Mononuclear cell (primary cell): Measurements from ENCODE around the gene OR4K15. TPM values are rescaled to one million over a fixed set of nuclear protein-coding genes. Genes with fewer than 3 reads are reported as not detected.
"Not testable (repeated sequence)": the region's sequence is repeated elsewhere in the genome, so short reads cannot be mapped to it uniquely, and the experiment has no call there.

ENCODE experiments used
- H3K27me3 ChIP-seq: 2 replicates; pipeline ENCODE4 v1.6.0; 2011; ENCODE audit warnings: low read length, control low read depth; ENCODE audit not compliant: insufficient read depth
- H3K4me1 ChIP-seq: 2 replicates; pipeline ENCODE4 v1.5.1; 2011; ENCODE audit warnings: mild to moderate bottlenecking, low read length, control low read depth; ENCODE audit not compliant: insufficient read depth
- H3K4me3 ChIP-seq: 2 replicates; pipeline ENCODE4 v1.5.1; 2011; ENCODE audit warnings: mild to moderate bottlenecking, low read length, moderate library complexity
- H3K9me3 ChIP-seq: 2 replicates; pipeline ENCODE4 v1.5.1; 2011; ENCODE audit warnings: low read depth, mild to moderate bottlenecking, control low read depth, low read length
- total RNA-seq: library from RNA; depleted of rRNA; stranded (reverse); fragments of >200 nt; gene quantifications from one replicate; pipeline ENCODE4 v1.2.3, GENCODE V29; 2012

The OR4K15 gene, protein sequence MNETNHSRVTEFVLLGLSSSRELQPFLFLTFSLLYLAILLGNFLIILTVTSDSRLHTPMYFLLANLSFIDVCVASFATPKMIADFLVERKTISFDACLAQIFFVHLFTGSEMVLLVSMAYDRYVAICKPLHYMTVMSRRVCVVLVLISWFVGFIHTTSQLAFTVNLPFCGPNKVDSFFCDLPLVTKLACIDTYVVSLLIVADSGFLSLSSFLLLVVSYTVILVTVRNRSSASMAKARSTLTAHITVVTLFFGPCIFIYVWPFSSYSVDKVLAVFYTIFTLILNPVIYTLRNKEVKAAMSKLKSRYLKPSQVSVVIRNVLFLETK
- not detected for total RNA-seq

DNA sequence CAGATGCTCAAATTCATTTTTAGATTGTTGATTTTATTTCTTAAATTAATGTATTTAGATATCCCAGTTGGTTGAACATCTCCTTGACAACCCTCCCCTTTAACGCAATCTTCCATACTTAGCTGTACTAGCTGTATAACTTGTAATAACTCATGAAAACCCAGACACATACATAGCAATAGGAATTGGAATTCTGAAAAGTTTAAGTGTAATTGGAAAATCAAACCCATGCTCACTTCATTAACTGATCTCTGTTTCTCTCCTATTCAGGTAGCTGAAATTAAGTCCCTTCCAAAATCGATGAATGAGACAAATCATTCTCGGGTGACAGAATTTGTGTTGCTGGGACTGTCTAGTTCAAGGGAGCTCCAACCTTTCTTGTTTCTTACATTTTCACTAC, at the start of gene OR4K15:
Gene OR4K15 (plus strand): TSS at position 301 of the 400 bp plus-strand sequence. CDS start 0 bp downstream, at position 301.
- Histone ChIP-seq H3K4me3 (no peak within 1 kb of the TSS), H3K27me3 (no peaks in the 10 kb centered on the region), H3K4me1 (no peaks in the 10 kb centered on the region), H3K9me3 (no peaks in the 10 kb centered on the region)

DNA sequence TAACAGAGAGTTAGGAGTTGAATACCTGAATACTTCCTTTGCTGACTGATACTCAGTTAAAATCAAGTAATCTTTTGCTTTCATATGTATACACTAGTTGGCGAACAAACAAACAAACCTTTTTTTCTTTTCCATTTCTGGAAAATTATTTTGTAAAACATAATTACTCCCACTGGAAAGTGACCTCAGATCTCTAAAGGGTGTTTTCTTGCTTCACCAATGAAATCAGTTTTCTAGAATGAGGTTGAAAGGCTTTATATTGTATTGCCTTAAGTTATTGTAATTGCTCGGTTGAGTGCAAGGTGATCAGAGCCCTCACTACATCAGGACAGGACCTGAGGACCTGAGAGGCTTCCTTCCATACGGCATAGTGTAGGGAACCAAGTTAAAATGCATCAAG, 44.8 kb upstream of the OR4K15 start, which contains the start of gene OR4K1:
Gene OR4K1 (plus strand): TSS at position 301 of the 400 bp plus-strand sequence. CDS start 4,750 bp downstream, outside the sequence.
- no peaks in the 10 kb centered on the region for H3K27me3 ChIP-seq
- H3K4me3 ChIP-seq = no peak within 1 kb of the TSS
- H3K9me3 ChIP-seq = no peaks in the 10 kb centered on the region
- H3K4me1 ChIP-seq = no peaks in the 10 kb centered on the region

DNA sequence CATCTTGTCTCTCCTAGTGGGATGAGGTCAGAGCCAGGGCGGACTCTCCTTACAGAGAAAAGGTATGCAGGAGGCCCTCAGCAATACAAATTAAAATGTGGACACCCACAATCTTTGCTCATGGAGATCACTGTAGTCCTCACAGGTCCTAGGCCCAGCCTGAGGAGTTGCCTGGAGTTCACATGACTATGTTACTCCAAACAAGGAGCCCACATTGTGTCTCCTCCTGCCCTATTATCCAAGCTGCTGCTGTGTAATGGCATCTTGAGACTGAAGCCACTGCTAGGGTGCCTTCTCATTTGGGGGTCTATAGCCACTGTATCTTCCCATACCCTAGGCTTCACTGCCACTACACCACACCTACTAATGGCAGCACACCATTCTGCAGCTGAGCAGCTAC, 33.7 kb upstream of the OR4K15 start:
- no peaks in the 10 kb centered on the region for H3K27me3 ChIP-seq
- no peak overlapping the region for H3K4me3 ChIP-seq
- H3K4me1 ChIP-seq = no peaks in the 10 kb centered on the region
- H3K9me3 ChIP-seq = no peaks in the 10 kb centered on the region

DNA sequence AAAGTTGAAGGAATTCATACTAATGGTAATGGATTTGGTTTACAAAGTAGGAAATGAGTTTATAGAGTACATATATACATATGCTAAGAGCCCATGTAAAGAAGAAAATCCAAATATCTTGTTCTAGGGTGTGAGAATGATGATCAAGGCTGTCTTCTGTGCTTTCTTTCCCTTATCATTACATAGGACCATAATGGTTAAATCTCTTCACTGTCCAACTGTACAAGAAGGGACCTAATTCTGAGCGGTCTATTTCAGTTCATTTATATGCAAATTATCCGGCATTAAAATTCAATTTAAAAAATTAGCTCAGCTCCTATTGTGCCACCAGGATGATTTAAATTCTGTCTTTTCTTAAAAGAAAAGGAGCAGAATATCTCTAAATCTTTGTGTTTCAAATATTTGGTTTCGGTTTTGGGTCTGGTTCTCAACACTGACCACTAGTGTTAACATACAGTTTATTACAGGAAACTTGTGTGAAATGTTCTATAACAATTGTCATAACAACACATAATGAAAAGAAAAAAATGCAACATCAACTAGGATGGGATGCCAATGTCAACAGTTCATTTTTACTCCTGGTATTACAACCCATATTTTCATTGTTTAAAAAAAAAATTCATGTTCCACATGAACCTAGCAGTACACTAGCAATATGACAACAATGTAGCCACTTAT, 27.8 kb upstream of the OR4K15 start:
- Histone ChIP-seq H3K27me3 (no peaks in the 10 kb centered on the region), H3K4me3 (no peak overlapping the region), H3K4me1 (no peaks in the 10 kb centered on the region), H3K9me3 (no peaks in the 10 kb centered on the region)

DNA sequence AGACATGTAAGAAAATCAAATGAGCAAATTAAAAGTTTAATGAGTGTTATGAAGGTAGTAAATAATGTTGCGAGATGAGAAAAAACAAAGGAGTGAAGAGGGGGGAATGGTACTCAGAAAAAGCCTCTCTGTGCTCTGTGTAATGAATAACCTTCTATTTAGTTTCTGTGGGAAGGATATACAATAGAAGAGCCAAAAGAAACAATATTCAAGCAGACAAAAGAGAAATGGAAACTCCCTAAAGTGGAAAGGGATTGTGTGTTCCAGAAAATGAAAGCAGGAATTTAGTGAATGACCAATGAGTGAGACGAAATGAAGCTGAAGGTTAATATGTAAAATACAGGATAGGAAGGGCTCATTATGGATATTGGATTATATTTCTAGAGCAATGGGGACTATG, 26.2 kb upstream of the OR4K15 start:
- H3K9me3 ChIP-seq = no peaks in the 10 kb centered on the region
- no peak overlapping the region for H3K4me3 ChIP-seq
- no peaks in the 10 kb centered on the region for H3K27me3 ChIP-seq
- H3K4me1 ChIP-seq = no peaks in the 10 kb centered on the region

DNA sequence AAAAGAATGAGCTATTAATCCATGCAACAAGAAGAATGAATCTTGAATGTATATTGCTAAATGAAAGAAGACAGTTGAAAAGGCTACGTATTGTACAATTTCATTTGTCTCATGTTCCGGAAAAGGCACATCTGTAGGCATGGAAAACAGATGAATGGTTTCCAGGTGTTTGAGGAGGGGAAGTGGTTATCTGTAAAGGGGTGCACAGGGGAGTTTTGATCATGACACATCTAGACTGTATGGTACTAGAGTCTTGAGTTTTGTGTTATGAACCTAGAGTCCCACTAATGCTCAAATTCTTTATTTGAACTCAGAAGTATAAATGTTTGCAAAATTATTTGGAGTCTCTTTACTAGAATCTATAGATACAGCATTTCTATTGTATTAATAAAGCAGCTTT, 5.7 kb upstream of the OR4K15 start:
- not testable (repeated sequence) for H3K4me3 ChIP-seq, H3K27me3 ChIP-seq, H3K9me3 ChIP-seq, H3K4me1 ChIP-seq

DNA sequence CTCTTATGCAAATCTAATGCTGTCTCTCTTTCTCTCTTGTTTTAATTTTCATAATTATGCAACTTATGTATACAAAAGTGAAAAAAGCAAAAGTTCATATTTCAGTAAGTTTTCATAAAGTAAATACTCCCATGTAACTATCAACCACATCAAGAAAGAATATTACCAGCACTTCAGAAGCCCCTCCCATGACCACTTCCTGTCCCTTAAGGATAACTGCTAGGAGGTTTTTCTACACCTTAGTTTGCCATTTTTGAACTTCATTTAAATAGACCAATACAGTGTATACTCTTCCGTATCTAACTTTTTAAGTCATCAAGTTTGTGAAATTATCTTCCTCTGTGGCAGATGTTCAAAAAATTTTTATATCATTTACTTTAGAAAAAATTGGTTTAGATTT, 547 bp upstream of the OR4K15 start:
- H3K9me3 ChIP-seq = no peaks in the 10 kb centered on the region
- H3K4me1 ChIP-seq = no peaks in the 10 kb centered on the region
- no peak overlapping the region for H3K4me3 ChIP-seq
- H3K27me3 ChIP-seq = no peaks in the 10 kb centered on the region

DNA sequence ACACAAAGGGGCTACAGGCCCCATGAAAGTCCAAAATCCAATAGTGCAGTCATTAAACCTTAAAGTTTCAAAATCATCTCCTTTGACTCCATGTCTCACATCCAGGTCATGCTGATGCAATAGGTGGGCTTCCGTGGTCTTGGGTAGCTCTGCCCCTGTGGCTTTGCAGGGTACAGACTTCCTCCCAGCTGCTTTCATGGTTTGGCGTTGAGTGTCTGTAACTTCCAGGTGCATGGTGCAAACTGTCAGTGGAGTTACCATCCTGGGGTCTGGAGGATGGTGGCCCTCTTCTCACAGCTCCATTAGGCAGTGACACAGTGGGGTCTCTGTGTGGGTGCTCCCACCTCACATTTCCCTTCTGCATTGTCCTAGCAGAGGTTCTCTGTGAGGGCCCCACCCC, 18.0 kb downstream of the OR4K15 start:
- Histone ChIP-seq H3K4me3 (no peak overlapping the region), H3K9me3 (no peaks in the 10 kb centered on the region), H3K27me3 (no peaks in the 10 kb centered on the region), H3K4me1 (no peaks in the 10 kb centered on the region)

DNA sequence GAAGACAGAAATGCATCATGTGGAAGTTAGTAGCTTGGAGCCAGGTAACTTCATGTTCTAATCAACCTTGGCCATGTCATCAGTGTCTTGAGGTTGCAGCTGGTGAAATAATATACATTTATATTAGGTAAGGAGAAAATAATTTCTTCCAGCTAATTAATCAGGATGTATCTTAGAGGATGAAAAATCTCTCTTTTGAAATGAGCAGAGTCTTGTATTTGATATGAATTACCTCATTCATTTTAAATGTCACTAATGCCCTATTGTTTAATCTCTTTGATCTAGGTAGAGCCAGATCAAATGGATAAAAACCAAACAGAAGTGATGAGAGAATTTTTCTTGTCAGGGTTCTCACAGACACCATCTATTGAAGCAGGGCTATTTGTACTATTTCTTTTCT, 26.5 kb downstream of the OR4K15 start, which contains the start of gene OR4Q2:
Gene OR4Q2 (plus strand): TSS at position 301 of the 400 bp plus-strand sequence.
- H3K4me1 ChIP-seq = no peaks in the 10 kb centered on the region
- H3K27me3 ChIP-seq = no peaks in the 10 kb centered on the region
- H3K4me3 ChIP-seq = no peak within 1 kb of the TSS
- no peaks in the 10 kb centered on the region for H3K9me3 ChIP-seq

DNA sequence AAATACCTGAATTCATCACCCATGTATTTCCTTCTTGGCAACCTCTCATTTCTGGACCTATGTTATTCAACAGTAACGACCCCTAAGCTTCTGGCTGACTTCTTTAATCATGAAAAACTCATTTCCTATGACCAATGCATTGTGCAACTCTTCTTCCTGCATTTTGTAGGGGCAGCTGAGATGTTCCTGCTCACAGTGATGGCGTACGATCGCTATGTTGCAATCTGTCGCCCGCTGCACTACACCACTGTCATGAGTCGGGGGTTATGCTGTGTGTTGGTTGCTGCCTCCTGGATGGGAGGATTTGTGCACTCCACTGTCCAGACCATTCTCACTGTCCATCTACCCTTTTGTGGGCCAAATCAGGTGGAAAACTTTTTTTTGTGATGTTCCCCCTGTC, 26.9 kb downstream of the OR4K15 start:
- Histone ChIP-seq H3K9me3 (no peaks in the 10 kb centered on the region), H3K27me3 (no peaks in the 10 kb centered on the region), H3K4me3 (no peak overlapping the region), H3K4me1 (no peaks in the 10 kb centered on the region)

DNA sequence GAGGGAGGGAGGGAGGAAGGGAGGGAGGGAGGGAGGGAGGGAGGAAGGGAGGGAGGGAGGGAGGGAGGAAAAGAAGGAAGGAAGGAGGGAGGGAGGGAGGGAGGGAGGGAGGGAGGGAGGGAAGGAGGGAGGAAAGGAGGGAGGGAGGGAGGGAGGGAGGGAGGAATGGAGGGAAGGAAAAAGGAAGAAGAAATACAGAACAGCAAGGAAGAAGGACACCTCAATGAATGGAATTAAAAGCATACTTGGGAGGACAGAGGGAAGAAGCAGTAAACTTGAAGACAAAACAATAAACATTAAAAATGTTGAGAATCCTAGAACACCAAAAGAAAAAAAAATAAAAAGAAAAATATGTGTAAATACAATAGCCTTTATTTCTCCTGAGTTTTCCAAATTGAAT, 32.8 kb downstream of the OR4K15 start:
- Histone ChIP-seq H3K9me3 (no peaks in the 10 kb centered on the region), H3K27me3 (no peaks in the 10 kb centered on the region), H3K4me3 (no peak overlapping the region), H3K4me1 (no peaks in the 10 kb centered on the region)

DNA sequence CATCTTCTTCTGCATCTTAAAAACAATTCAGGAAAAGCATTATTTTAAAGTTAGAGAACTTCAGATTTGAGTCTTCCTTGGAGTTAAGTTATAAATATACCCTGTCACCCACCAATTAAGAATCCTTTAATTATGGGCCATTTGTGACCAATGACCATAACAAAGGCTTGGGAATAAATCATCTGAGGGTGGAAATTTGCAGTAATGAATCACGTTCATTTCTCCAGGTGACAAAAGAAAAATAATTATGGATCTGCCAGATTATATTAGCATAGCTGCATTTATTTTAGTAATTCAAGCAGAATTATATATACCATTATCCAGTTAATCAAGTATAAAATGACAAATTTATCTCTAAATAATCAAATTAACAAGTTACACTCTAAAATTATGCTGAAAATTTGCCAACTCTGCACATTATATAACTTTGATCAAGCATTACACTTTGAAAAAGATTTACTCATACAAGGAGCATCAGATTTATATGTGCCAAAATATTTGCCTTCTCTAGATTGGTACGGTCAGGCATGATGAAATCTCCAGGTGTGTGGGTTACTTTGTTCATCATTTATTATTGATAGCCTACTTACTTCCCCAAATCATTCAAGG, 44.0 kb downstream of the OR4K15 start, which contains the start of gene OR4K14:
Gene OR4K14 (minus strand): TSS at position 51 of the 609 bp plus-strand sequence. CDS start 4,114 bp downstream, outside the sequence.
- Histone ChIP-seq H3K27me3 (no peaks in the 10 kb centered on the region), H3K9me3 (peaks cover 2% of the 10 kb centered on the region), H3K4me3 (no peak within 1 kb of the TSS), H3K4me1 (no peaks in the 10 kb centered on the region)
